K562 (cell line): Measurements from ENCODE around the gene GMEB2. TPM values are rescaled to one million over a fixed set of nuclear protein-coding genes. Genes with fewer than 3 reads are reported as not detected.

Experiments
- ATAC-seq: fragments of 200-7000 bp; cut with Tn5 transposase; 3 replicates; pipeline ENCODE4 v1.9.1; 2020; ENCODE audit warnings: moderate library complexity
- BruUV-seq: library from RNA; stranded (reverse); fragments of 400-500 nt; replicated peaks from 2 replicates; lab custom pipeline; 2021; lab: Mats Ljungman, UMichigan
- CTCF ChIA-PET: fragments of 300-600 bp; formaldehyde crosslinking; extraction: SDS; loops from one replicate; lab custom pipeline; 2021; ENCODE audit warnings: low intra/inter-chr PET ratio; lab: Yijun Ruan, JAX
- POLR2A ChIA-PET: fragments of 300-600, 350-650 bp; sonication (Branson Sonifier 250); formaldehyde crosslinking; extraction: SDS; loops from one replicate; lab custom pipeline; 2021; ENCODE audit warnings: antibody characterized with exemption, inconsistent platforms; lab: Yijun Ruan, JAX
- DNase-seq, 4 experiments: peaks; one replicate each; pipeline versions ENCODE4 v3.0.0 to v3.0.0-alpha.2; 2011 to 2018; ENCODE audit warnings: low spot score in 3 of 4, mixed read lengths in 3 of 4; ENCODE audit errors: extremely low read depth in 1 of 4
- FAIRE-seq: peaks from 2 replicates; lab custom pipeline; 2011; peaks lifted over from hg19 to GRCh38; lab: Jason Lieb, UNC
- H2AFZ ChIP-seq: 2 replicates; pipeline ENCODE4 v1.6.0; 2011; ENCODE audit warnings: low read depth, low read length, control low read depth, inconsistent platforms
- H3K27ac ChIP-seq: fragments of 200-600 bp; 3 replicates; pipeline ENCODE4 v1.8.0; 2011; ENCODE audit warnings: low read depth, mild to moderate bottlenecking, control low read depth, inconsistent platforms, low read length, moderate library complexity, mixed read lengths; ENCODE audit errors: extremely low read depth
- H3K27me3 ChIP-seq, 2 experiments: fragments of 300-600 bp in 1 of 2; 2 replicates in 1 of 2; 3 replicates in 1 of 2; pipeline versions ENCODE4 v1.6.0 to v1.8.0; 2011; ENCODE audit warnings: inconsistent platforms in 2 of 2, low read length in 2 of 2, mild to moderate bottlenecking in 1 of 2, mixed read lengths in 1 of 2, moderate library complexity in 1 of 2; ENCODE audit not compliant: control insufficient read depth in 2 of 2, insufficient read depth in 2 of 2
- H3K36me3 ChIP-seq: fragments of 300-600 bp; 3 replicates; pipeline ENCODE4 v1.8.0; 2011; ENCODE audit warnings: mild to moderate bottlenecking, low read length, inconsistent platforms; ENCODE audit not compliant: control insufficient read depth, insufficient read depth
- H3K4me1 ChIP-seq, 2 experiments: fragments of 200-600 bp in 1 of 2; replicated peaks in 1 of 2; 2 replicates in 1 of 2; 3 replicates in 1 of 2; pipeline versions ENCODE4 v1.5.1 to v1.8.0; 2011; ENCODE audit warnings: inconsistent platforms in 2 of 2, low read length in 2 of 2, mild to moderate bottlenecking in 1 of 2, mixed read lengths in 1 of 2, moderate library complexity in 1 of 2; ENCODE audit not compliant: control insufficient read depth in 2 of 2, insufficient read depth in 2 of 2
- H3K4me2 ChIP-seq: 2 replicates; pipeline ENCODE4 v1.6.1; 2011; ENCODE audit warnings: low read length, control low read depth, inconsistent platforms, mixed read lengths; ENCODE audit not compliant: insufficient read depth
- H3K4me3 ChIP-seq: fragments of 200-600 bp; sonication (generic), shearing (Covaris generic); 2 replicates; pipeline ENCODE4 v1.5.1; 2016; ENCODE audit warnings: control low read depth, inconsistent platforms
- H3K79me2 ChIP-seq: fragments of 200-600 bp; 3 replicates; pipeline ENCODE4 v1.8.0; 2011; ENCODE audit warnings: low read length, inconsistent platforms; ENCODE audit not compliant: control insufficient read depth, insufficient read depth
- H3K9ac ChIP-seq, 2 experiments: 2 replicates each; pipeline versions ENCODE4 v1.6.0 to v1.6.1; 2011; ENCODE audit warnings: low read depth in 2 of 2, low read length in 2 of 2, control low read depth in 1 of 2, inconsistent platforms in 1 of 2, mild to moderate bottlenecking in 1 of 2, mixed read lengths in 1 of 2; ENCODE audit not compliant: insufficient read depth in 1 of 2
- H3K9me1 ChIP-seq: one replicate; pipeline ENCODE4 v1.6.0; 2011; ENCODE audit warnings: inconsistent platforms, mild to moderate bottlenecking, low read length, moderate library complexity; ENCODE audit not compliant: control insufficient read depth, insufficient read depth
- H3K9me3 ChIP-seq: replicated peaks from 2 replicates; pipeline ENCODE4 v1.5.1; 2011; ENCODE audit warnings: low read depth, low read length, inconsistent platforms; ENCODE audit not compliant: control insufficient read depth, insufficient read depth
- H4K20me1 ChIP-seq: replicated peaks from 2 replicates; pipeline ENCODE4 v1.6.1; 2011; ENCODE audit warnings: low read length, inconsistent platforms, mixed read lengths; ENCODE audit not compliant: control insufficient read depth, insufficient read depth
- ETV5 ChIP-seq: sonication (generic); formaldehyde crosslinking; IDR thresholded peaks from 2 replicates; pipeline ENCODE4 v1.4.0; 2020; ENCODE audit warnings: low read depth, mild to moderate bottlenecking, missing genetic modification reagents
- HMG20B ChIP-seq: fragments of 250-450 bp; sonication (Bioruptor Pico); IDR thresholded peaks from 2 replicates; pipeline ENCODE4 v1.5.0; 2021; ENCODE audit warnings: mild to moderate bottlenecking
- HNRNPL ChIP-seq: fragments of 200-400 bp; formaldehyde crosslinking; IDR thresholded peaks from 2 replicates; pipeline ENCODE4 v1.6.1; 2017; ENCODE audit warnings: low read depth, mild to moderate bottlenecking, low read length
- MTA3 ChIP-seq: fragments of 450-650 bp; formaldehyde crosslinking; IDR thresholded peaks from 2 replicates; pipeline ENCODE4 v1.6.1; 2017; ENCODE audit warnings: mild to moderate bottlenecking, borderline replicate concordance
- PCBP1 ChIP-seq: fragments of 200-400 bp; formaldehyde crosslinking; IDR thresholded peaks from 2 replicates; pipeline ENCODE4 v1.6.1; 2018; ENCODE audit warnings: mild to moderate bottlenecking, low read depth, low read length; ENCODE audit not compliant: poor library complexity, severe bottlenecking
- ZNF589 ChIP-seq: fragments of 200-800 bp; sonication (Bioruptor generic); IDR thresholded peaks from 2 replicates; pipeline ENCODE4 v1.6.1; 2016; ENCODE audit warnings: low read depth, missing genetic modification characterization, missing compliant biosample characterization
- ZNF707 ChIP-seq: fragments of 250-450 bp; sonication (Bioruptor Pico); conservative IDR thresholded peaks from 2 replicates; pipeline ENCODE4 v1.8.0; 2022; ENCODE audit warnings: inconsistent platforms, mild to moderate bottlenecking, moderate library complexity
- WGBS: fragments of 100-300 bp; shearing (Covaris generic); methylation state at CpG from one replicate; pipeline ENCODE4 v1.1.6; 2016; ENCODE audit warnings: low coverage, mixed read lengths; ENCODE audit not compliant: insufficient coverage; ENCODE audit errors: missing lambda C conversion rate; 5-methylcytosine and 5-hydroxymethylcytosine counted together
- in situ Hi-C: fragments of 300-500 bp; cut with MboI; formaldehyde crosslinking; loops from 4 replicates; pipeline ENCODE4 v1.15.0; 2018; ENCODE audit warnings: inconsistent platforms, mixed read lengths
- intact Hi-C: fragments of 100-400 bp; cut with micrococcal nuclease; formaldehyde crosslinking; loops from 2 replicates; pipeline ENCODE4 v1.14.2; 2022
- polyA plus RNA-seq, 8 experiments: library from polyadenylated mRNA; depleted of rRNA in 4 of 8; stranded (reverse) in 5 of 8; unstranded in 3 of 8; fragments of >200 nt; fragmentation: Nextera tagmentation in 2 of 8; fragmentation: Illumina TruSeq in 1 of 8; extraction: Ambion mirVana in 2 of 8; extraction: Trizol in 1 of 8; gene quantifications; 2 replicates each; pipeline versions ENCODE4 v1.2.1 to v1.2.3, GENCODE V29; 2011 to 2014; ENCODE audit warnings: inconsistent platforms in 1 of 8, missing spikeins in 1 of 8
- total RNA-seq, 7 experiments: library from RNA; depleted of rRNA in 6 of 7; stranded (reverse); fragments of >200 nt in 6 of 7; fragmentation: Illumina TruSeq in 2 of 7; extraction: Trizol in 2 of 7; gene quantifications; 2 replicates each; pipeline versions ENCODE4 v1.2.1 to v1.2.3, GENCODE V29; 2011 to 2021; ENCODE audit warnings: low replicate concordance in 1 of 7

GMEB2 gene
- total and polyA plus RNA-seq, 9 of the 15 experiments (the other 6 are each of a cell fraction or from before 2014, with no cell fraction given) = 0.03 to 13.9 (median 6.3) TPM

DNA sequence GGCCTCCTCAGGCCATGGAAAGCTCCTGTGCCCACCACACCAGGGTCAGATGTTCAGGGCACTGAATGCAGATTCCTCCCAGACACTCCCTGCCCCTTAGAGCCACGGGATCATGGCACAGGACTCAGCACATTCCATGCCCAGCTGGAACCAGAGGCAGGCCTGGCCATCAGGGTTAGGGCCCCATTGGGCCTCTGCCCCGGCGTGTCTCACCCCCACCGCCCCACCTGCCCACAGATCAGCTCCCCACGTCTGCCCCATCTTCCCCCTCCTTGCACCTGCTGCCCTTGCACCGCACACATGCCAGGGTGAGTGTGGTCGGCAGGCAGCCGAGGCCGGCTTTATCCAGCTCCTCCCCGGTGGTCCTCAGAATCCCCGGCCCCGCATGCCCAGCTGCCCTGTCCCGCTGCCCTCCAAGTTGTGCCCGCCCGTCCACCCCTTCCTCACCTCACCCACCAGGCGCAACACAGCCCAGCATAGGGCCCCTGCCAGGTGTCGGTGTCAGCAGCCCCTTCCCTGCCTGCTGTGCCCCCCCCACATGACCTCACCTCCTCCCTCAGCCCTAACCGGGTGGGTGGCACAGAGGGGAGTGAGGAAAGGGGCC is 77.1 kb downstream of the GMEB2 start:
- no peaks in the 10 kb centered on the region for H4K20me1 ChIP-seq
- intact Hi-C loops (loop anchor here (10.0 kb wide), 1 partner anchor 315 kb away; the partner anchor contains the start of genes ABHD16B and TPD52L2), in situ Hi-C loops (no loop called here)
- BruUV-seq = no TSS peak
- TF ChIP-seq HMG20B (CRISPR knock-in tag) (no peak), MTA3 (no peak), PCBP1 (peak; percentile 37), ZNF589 (CRISPR knock-in tag) (no peak), ZNF707 (CRISPR knock-in tag) (no peak), ETV5 (CRISPR knock-in tag) (no peak), HNRNPL (peak; percentile 71; the same call in 1 of the 2 replicates)
- POLR2A ChIA-PET = interaction anchor here (0.6 kb wide), 1 partner anchor 12 kb away, joined by 3 read pairs; no protein-coding TSS in a partner anchor
- no peak overlapping the region for H3K27ac ChIP-seq
- CTCF ChIA-PET = no interaction called here
- peak overlapping the region in 1 of 2 experiments; percentile 52; a peak in 1 of 4 replicates for H3K9ac ChIP-seq
- FAIRE-seq = no peak
- no peak for DNase-seq
- no peak overlapping the region for H3K4me2 ChIP-seq
- H3K9me3 ChIP-seq = no peaks in the 10 kb centered on the region
- no peak overlapping the region for H2AFZ ChIP-seq
- H3K4me3 ChIP-seq = no peak overlapping the region
- no peaks in the 10 kb centered on the region for H3K9me1 ChIP-seq
- 77% methylated on average over 12 of the region's 18 CpGs for WGBS
- H3K27me3 ChIP-seq = peaks cover 0 to 29% of the 10 kb centered on the region in 2 experiments; a peak in 3 of 5 replicates
- no peak for ATAC-seq
- no peaks in the 10 kb centered on the region for H3K36me3 ChIP-seq
- no peaks in the 10 kb centered on the region for H3K79me2 ChIP-seq
- H3K4me1 ChIP-seq = peaks cover 15 to 68% of the 10 kb centered on the region in 2 experiments
